GM19468 (cell line): Measurements from ENCODE around the gene TNFSF4.

Experiments used
- ATAC-seq: cut with Tn5 transposase; IDR thresholded peaks from one replicate; pipeline ENCODE4 v1.9.1; 2021; ENCODE audit warnings: mild to moderate bottlenecking, moderate library complexity, moderate number of reproducible peaks; ENCODE audit not compliant: unreplicated experiment; ENCODE audit errors: extremely low read depth

The TNFSF4 gene

GRCh38 chr1:173212952-173213491 is 5.9 kb upstream of the TNFSF4 start:
- ATAC-seq = peak; percentile 86

- ATAC-seq = no peak
Observed at GRCh38 chr1:173210716-173211231, 3.6 kb upstream of the TNFSF4 start.

GRCh38 chr1:173210283-173210682 is 3.2 kb upstream of the TNFSF4 start:
- no peak for ATAC-seq

- ATAC-seq = no peak
Observed at GRCh38 chr1:173208868-173209267, 1.7 kb upstream of the TNFSF4 start.

GRCh38 chr1:173208146-173208545 is 1.0 kb upstream of the TNFSF4 start:
- no peak for ATAC-seq

- ATAC-seq = peak; percentile 26
Observed at GRCh38 chr1:173205146-173206051, 1.7 kb downstream of the TNFSF4 start.

- ATAC-seq = no peak
Observed at GRCh38 chr1:173204693-173205092, 2.4 kb downstream of the TNFSF4 start.

- no peak for ATAC-seq
Observed at GRCh38 chr1:173202424-173203145, 4.5 kb downstream of the TNFSF4 start.

GRCh38 chr1:173201969-173202368 is 5.2 kb downstream of the TNFSF4 start:
- ATAC-seq = no peak

GRCh38 chr1:173195596-173196088 is 11.5 kb downstream of the TNFSF4 start:
- ATAC-seq = peak; percentile 68

GRCh38 chr1:173193639-173194038 is 13.5 kb downstream of the TNFSF4 start:
- ATAC-seq = no peak

GRCh38 chr1:173191011-173191705 is 16.0 kb downstream of the TNFSF4 start:
- no peak for ATAC-seq

- ATAC-seq = no peak
Observed at GRCh38 chr1:173190101-173190936, 16.8 kb downstream of the TNFSF4 start.

GRCh38 chr1:173187671-173188237 is 19.4 kb downstream of the TNFSF4 start:
- no peak for ATAC-seq

GRCh38 chr1:173181791-173182190 is 25.3 kb downstream of the TNFSF4 start:
- no peak for ATAC-seq

GRCh38 chr1:173176246-173176645 is 30.9 kb downstream of the TNFSF4 start:
- ATAC-seq = no peak

- ATAC-seq = no peak
Observed at GRCh38 chr1:173175514-173176145, 31.5 kb downstream of the TNFSF4 start.

GRCh38 chr1:173173388-173173787 is 33.7 kb downstream of the TNFSF4 start:
- ATAC-seq = no peak
